SK-N-SH (cell line): Measurements from ENCODE around the gene RFNG. TPM values are rescaled to one million over a fixed set of nuclear protein-coding genes. Genes with fewer than 3 reads are reported as not detected.

Experiments used
- CTCF ChIA-PET: fragments of 300-600, 350-600 bp; formaldehyde crosslinking; extraction: SDS; loops from one replicate; lab custom pipeline; 2021; lab: Yijun Ruan, JAX
- POLR2A ChIA-PET: fragments of 350-600 bp; sonication (Branson Sonifier 250); formaldehyde crosslinking; extraction: SDS; loops from one replicate; lab custom pipeline; 2020; ENCODE audit warnings: antibody characterized with exemption, inconsistent platforms; lab: Yijun Ruan, JAX
- DNase-seq: peaks from one replicate; pipeline ENCODE4 v3.0.0; 2012
- H2AFZ ChIP-seq: fragments of 200-600 bp; sonication (generic); 2 replicates; pipeline ENCODE4 v1.8.1; 2016; ENCODE audit warnings: antibody characterized with exemption, mild to moderate bottlenecking, low read depth
- H3F3A ChIP-seq: fragments of 200-600 bp; sonication (generic); replicated peaks from 2 replicates; pipeline ENCODE3; 2016; ENCODE audit warnings: antibody characterized with exemption, mild to moderate bottlenecking; ENCODE audit not compliant: insufficient read depth
- H3K27ac ChIP-seq, 2 experiments: fragments of 200-500 bp in 1 of 2; fragments of 200-600 bp in 1 of 2; sonication (Bioruptor generic) in 1 of 2; sonication (generic), shearing (Covaris generic) in 1 of 2; 2 replicates each; pipeline versions ENCODE4 v1.5.1 to v1.6.1; 2014 to 2016; ENCODE audit warnings: low read depth in 2 of 2, inconsistent platforms in 1 of 2, low read length in 1 of 2, mild to moderate bottlenecking in 1 of 2, mixed read lengths in 1 of 2
- H3K27me3 ChIP-seq: fragments of 200-600 bp; sonication (generic), shearing (Covaris generic); 2 replicates; pipeline ENCODE4 v1.6.1; 2016; ENCODE audit warnings: mixed run types; ENCODE audit not compliant: insufficient read depth
- H3K36me3 ChIP-seq, 2 experiments: fragments of 200-500 bp in 1 of 2; fragments of 200-600 bp in 1 of 2; sonication (Bioruptor generic) in 1 of 2; sonication (generic) in 1 of 2; replicated peaks in 1 of 2; 2 replicates each; pipeline versions ENCODE3 to v1.5.1; 2014 to 2016; ENCODE audit warnings: low read length in 1 of 2, mild to moderate bottlenecking in 1 of 2; ENCODE audit not compliant: insufficient read depth in 2 of 2, control insufficient read depth in 1 of 2
- H3K4me1 ChIP-seq, 2 experiments: fragments of 200-500 bp in 1 of 2; fragments of 200-600 bp in 1 of 2; sonication (Bioruptor generic) in 1 of 2; sonication (generic), shearing (Covaris generic) in 1 of 2; 2 replicates each; pipeline versions ENCODE4 v1.5.1 to v1.6.1; 2014 to 2016; ENCODE audit warnings: low read depth in 1 of 2, low read length in 1 of 2, mixed run types in 1 of 2; ENCODE audit not compliant: insufficient read depth in 2 of 2, control insufficient read depth in 1 of 2
- H3K4me2 ChIP-seq: fragments of 200-600 bp; sonication (generic), shearing (Covaris generic); 2 replicates; pipeline ENCODE4 v1.6.1; 2017; ENCODE audit warnings: mixed run types
- H3K4me3 ChIP-seq, 2 experiments: fragments of 200-500 bp in 1 of 2; fragments of 200-600 bp in 1 of 2; sonication (Bioruptor generic) in 1 of 2; sonication (generic), shearing (Covaris generic) in 1 of 2; 2 replicates each; pipeline versions ENCODE4 v1.5.1 to v1.8.1; 2014 to 2016; ENCODE audit warnings: low read depth in 2 of 2, inconsistent platforms in 1 of 2, low read length in 1 of 2, mild to moderate bottlenecking in 1 of 2, mixed read lengths in 1 of 2, moderate library complexity in 1 of 2
- H3K79me2 ChIP-seq: fragments of 200-600 bp; sonication (generic); 2 replicates; pipeline ENCODE4 v1.8.1; 2017; ENCODE audit warnings: mild to moderate bottlenecking; ENCODE audit not compliant: insufficient read depth
- H3K9ac ChIP-seq: fragments of 200-600 bp; sonication (generic); 2 replicates; pipeline ENCODE4 v1.6.1; 2017; ENCODE audit warnings: mixed run types
- H3K9me2 ChIP-seq: fragments of 200-600 bp; sonication (generic); 2 replicates; pipeline ENCODE4 v1.6.1; 2017; ENCODE audit warnings: mixed run types
- H3K9me3 ChIP-seq: fragments of 200-600 bp; sonication (generic); 2 replicates; pipeline ENCODE4 v1.6.1; 2017; ENCODE audit warnings: mixed run types, mild to moderate bottlenecking, moderate library complexity
- H4K20me1 ChIP-seq: fragments of 200-600 bp; sonication (generic); 2 replicates; pipeline ENCODE4 v1.6.1; 2017; ENCODE audit warnings: mild to moderate bottlenecking, mixed run types; ENCODE audit not compliant: insufficient read depth
- CHD2 ChIP-seq: fragments of 150-350 bp; IDR thresholded peaks from 2 replicates; pipeline ENCODE4 v1.6.1; 2018; ENCODE audit warnings: low read length; ENCODE audit not compliant: partially characterized antibody
- ELF1 ChIP-seq: IDR thresholded peaks from 2 replicates; pipeline ENCODE4 v1.4.0; 2012
- EP300 ChIP-seq, 2 experiments: IDR thresholded peaks; 2 replicates each; pipeline versions ENCODE4 v1.4.0 to v1.6.1; 2012; ENCODE audit warnings: borderline replicate concordance in 1 of 2, low read depth in 1 of 2, low read length in 1 of 2
- EZH2phosphoT487 ChIP-seq: fragments of 200-600 bp; sonication (generic); IDR thresholded peaks from 2 replicates; pipeline ENCODE4 v1.6.1; 2017; ENCODE audit warnings: low read depth, mixed run types, mild to moderate bottlenecking, antibody characterized with exemption, moderate library complexity, borderline replicate concordance
- FOXJ3 ChIP-seq: sonication (generic); formaldehyde crosslinking; IDR thresholded peaks from 2 replicates; pipeline ENCODE4 v1.5.1; 2020; ENCODE audit warnings: mild to moderate bottlenecking, missing genetic modification reagents
- FOXM1 ChIP-seq: IDR thresholded peaks from 2 replicates; pipeline ENCODE4 v1.4.0; 2012; ENCODE audit warnings: low read depth, mild to moderate bottlenecking
- POLR2AphosphoS5 ChIP-seq: IDR thresholded peaks from 2 replicates; pipeline ENCODE4 v1.6.1; 2012; ENCODE audit warnings: low read depth, low read length
- RCOR1 ChIP-seq: fragments of 150-350 bp; IDR thresholded peaks from 2 replicates; pipeline ENCODE4 v1.6.1; 2017; ENCODE audit warnings: antibody characterized with exemption, low read length
- RFX5 ChIP-seq: IDR thresholded peaks from 2 replicates; pipeline ENCODE4 v1.6.1; 2012; ENCODE audit warnings: mild to moderate bottlenecking, improper control_type of control experiment, low read length
- RXRA ChIP-seq: IDR thresholded peaks from 2 replicates; pipeline ENCODE4 v1.4.0; 2012; ENCODE audit warnings: low read depth, mild to moderate bottlenecking, borderline replicate concordance
- SMC3 ChIP-seq: IDR thresholded peaks from 2 replicates; pipeline ENCODE4 v1.6.1; 2012; ENCODE audit warnings: low read depth, low read length, improper control_type of control experiment
- TEAD4 ChIP-seq: IDR thresholded peaks from 2 replicates; pipeline ENCODE4 v1.4.0; 2012; ENCODE audit warnings: mild to moderate bottlenecking, borderline replicate concordance; ENCODE audit not compliant: insufficient read depth
- YY1 ChIP-seq: IDR thresholded peaks from 2 replicates; pipeline ENCODE4 v1.4.0; 2012; ENCODE audit warnings: low read depth, mild to moderate bottlenecking
- WGBS: methylation state at CpG from one replicate; pipeline ENCODE4 v1.1.6; 2017; ENCODE audit warnings: low lambda C conversion rate; 5-methylcytosine and 5-hydroxymethylcytosine counted together
- polyA plus RNA-seq, 3 experiments: library from polyadenylated mRNA; depleted of rRNA; stranded (reverse); fragments of >200 nt; gene quantifications; 2 replicates each; pipeline ENCODE4 v1.2.3, GENCODE V29; 2012
- TF ChIP-seq, protein P1 (sequence below): fragments of 150-350 bp; IDR thresholded peaks from 2 replicates; pipeline ENCODE4 v1.6.1; 2017; ENCODE audit warnings: antibody characterized with exemption, low read length, low read depth, borderline replicate concordance
- TF ChIP-seq, protein P2 (sequence below): IDR thresholded peaks from 2 replicates; pipeline ENCODE4 v1.4.0; 2012; ENCODE audit warnings: low read depth, borderline replicate concordance
- TF ChIP-seq, protein P3 (sequence below): IDR thresholded peaks from 2 replicates; pipeline ENCODE4 v1.4.0; 2012; ENCODE audit warnings: low read depth, borderline replicate concordance
- TF ChIP-seq, protein P4 (sequence below): IDR thresholded peaks from 2 replicates; pipeline ENCODE4 v1.4.0; 2012; ENCODE audit warnings: low read depth

RFNG gene
- polyA plus RNA-seq, 1 of the 3 experiments (the other 2 are of a cell fraction): 68.6 TPM

DNA sequence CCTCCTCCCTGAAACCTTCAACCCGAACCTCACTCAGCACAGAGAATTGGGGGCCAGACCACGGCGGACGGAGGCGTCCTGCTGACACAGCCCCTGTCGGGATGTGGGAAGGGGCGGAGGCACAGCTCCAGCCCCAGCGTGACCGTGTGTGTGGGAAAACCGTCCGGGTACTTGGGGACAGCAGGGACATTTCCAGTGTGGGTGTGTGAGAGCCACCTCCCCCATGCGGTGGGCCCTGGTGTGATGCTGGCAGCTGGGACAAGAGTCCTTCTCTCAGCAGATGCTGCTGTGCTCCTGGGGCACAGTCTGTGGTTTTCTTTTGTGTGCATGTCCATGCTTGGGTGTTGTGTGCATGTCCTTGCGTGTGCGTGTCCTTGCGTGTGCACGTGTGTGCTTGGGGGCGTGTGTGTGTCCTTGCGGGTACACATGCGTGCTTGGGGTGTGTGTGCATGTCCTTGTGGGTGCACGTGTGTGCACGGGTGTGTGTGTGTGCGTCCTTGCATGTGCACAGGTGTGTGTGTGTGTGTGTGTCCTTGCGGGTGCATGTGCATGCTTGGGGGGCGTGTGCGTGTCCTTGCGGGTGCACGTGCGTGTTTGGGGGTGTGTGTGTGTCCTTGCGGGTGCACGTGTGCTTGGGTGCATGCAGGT is 45.8 kb downstream of the RFNG start:
- Histone ChIP-seq H3K4me2 (peak overlapping the region; percentile 75; the same call in 1 of the 2 replicates), H3K4me1 (peaks cover 16 to 44% of the 10 kb centered on the region in 2 experiments; a peak in 3 of 4 replicates), H3K27ac (peak overlapping the region in 1 of 2 experiments; percentile 90; a peak in 2 of 4 replicates), H2AFZ (no peak overlapping the region), H3K27me3 (no peaks in the 10 kb centered on the region), H3K4me3 (no peak overlapping the region), H3K9me3 (no peaks in the 10 kb centered on the region), H4K20me1 (no peaks in the 10 kb centered on the region), H3K79me2 (peaks cover 12% of the 10 kb centered on the region; the same call in 1 of the 2 replicates), H3K9me2 (no peaks in the 10 kb centered on the region), H3K9ac (no peak overlapping the region)
- ChIA-PET POLR2A (no interaction called here), CTCF (interaction anchor here (0.8 to 4.4 kb wide), 5 partner anchors 10 to 45 kb away, joined by 3 to 53 read pairs (median 6); partner anchors contain the start of gene NOTUM)
- DNase-seq: no peak
- TF ChIP-seq POLR2AphosphoS5 (no peak), TEAD4 (no peak), RXRA (no peak), EP300 (IDR thresholded peaks at IDR 0.05; ENCODE audit: borderline replicate concordance in 1 of 2, low read depth in 1 of 2, low read length in 1 of 2) (no peak), YY1 (no peak), RCOR1 (no peak), ELF1 (no peak)
- TF ChIP-seq, protein P1, sequence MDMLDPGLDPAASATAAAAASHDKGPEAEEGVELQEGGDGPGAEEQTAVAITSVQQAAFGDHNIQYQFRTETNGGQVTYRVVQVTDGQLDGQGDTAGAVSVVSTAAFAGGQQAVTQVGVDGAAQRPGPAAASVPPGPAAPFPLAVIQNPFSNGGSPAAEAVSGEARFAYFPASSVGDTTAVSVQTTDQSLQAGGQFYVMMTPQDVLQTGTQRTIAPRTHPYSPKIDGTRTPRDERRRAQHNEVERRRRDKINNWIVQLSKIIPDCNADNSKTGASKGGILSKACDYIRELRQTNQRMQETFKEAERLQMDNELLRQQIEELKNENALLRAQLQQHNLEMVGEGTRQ: no peak
- TF ChIP-seq, all 33 proteins: peak for 0
- WGBS: 89% methylated on average over 25 of the region's 30 CpGs
- Histone ChIP-seq H3F3A (peaks cover 28% of the 10 kb centered on the region), H3K36me3 (no peaks in the 10 kb centered on the region)

DNA sequence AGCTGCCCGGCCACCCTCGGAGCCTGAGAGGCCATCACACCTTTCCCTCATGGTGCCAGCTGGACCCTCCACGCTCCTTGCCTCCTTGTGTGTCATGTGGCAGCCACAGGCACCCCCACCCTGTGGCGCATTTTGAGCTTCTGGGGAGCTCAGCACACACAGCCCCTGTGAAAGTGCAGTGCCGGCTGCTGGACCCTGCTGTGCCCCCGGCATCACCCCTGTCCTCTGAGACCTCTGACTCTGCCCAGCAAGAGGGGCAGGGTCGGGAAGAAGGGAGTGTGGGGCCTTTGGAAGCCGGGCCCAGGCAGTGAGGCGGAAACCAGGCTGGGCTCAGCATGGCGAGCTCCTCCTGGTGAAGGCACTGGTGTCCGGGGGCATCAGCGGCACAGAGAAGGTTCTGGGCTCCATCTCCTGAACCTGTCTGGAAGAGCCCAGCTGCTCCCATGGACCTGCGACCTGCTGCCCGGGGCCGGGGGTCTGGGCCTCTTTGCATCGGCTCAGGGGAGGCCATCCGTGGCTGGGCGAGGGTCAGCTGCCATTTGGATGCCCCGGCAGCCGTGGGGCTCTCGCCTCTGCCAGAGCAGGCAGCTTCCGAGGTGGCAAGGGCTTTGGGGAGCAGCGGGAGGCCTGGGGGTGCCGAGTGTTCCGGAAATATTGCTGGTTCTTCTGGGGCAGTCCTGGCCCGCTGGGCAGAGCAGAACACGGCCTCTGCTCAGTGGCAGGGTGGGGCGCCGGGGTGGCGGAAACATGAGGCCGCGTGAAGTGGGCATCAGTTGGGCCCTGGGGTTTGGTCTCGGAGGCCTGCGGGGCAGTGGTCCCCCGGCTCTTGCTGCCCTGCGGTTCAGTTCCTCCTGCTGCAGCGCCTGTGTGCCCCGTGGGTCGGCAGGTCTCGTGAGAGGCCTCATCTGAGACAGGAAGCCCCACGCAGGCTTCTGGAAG is 46.8 kb downstream of the RFNG start:
- peak overlapping the region; percentile 75 for H3K4me2 ChIP-seq
- no peaks in the 10 kb centered on the region for H3K36me3 ChIP-seq
- DNase-seq: no peak
- H2AFZ ChIP-seq: no peak overlapping the region
- peak overlapping the region; percentile 41 to 90; a peak in 3 of 4 replicates for H3K27ac ChIP-seq
- H3K27me3 ChIP-seq: no peaks in the 10 kb centered on the region
- H3F3A ChIP-seq: peaks cover 28% of the 10 kb centered on the region
- WGBS: 92% methylated on average over 22 of the region's 41 CpGs
- H3K4me3 ChIP-seq: no peak overlapping the region
- ChIA-PET POLR2A (no interaction called here), CTCF (interaction anchor here (1.0 to 4.4 kb wide), 6 partner anchors 9 to 44 kb away, joined by 3 to 53 read pairs (median 6); partner anchors contain the start of gene NOTUM)
- peaks cover 12% of the 10 kb centered on the region for H3K79me2 ChIP-seq
- no peaks in the 10 kb centered on the region for H4K20me1 ChIP-seq
- no peaks in the 10 kb centered on the region for H3K9me3 ChIP-seq
- no peaks in the 10 kb centered on the region for H3K9me2 ChIP-seq
- peak overlapping the region; percentile 72 for H3K9ac ChIP-seq
- peaks cover 16 to 44% of the 10 kb centered on the region in 2 experiments; a peak in 3 of 4 replicates for H3K4me1 ChIP-seq
- no peak for TF ChIP-seq RXRA
- TF ChIP-seq FOXM1: no peak
- TF ChIP-seq EP300 (IDR thresholded peaks at IDR 0.05; ENCODE audit: borderline replicate concordance in 1 of 2, low read depth in 1 of 2, low read length in 1 of 2): no peak
- TF ChIP-seq, protein P2, sequence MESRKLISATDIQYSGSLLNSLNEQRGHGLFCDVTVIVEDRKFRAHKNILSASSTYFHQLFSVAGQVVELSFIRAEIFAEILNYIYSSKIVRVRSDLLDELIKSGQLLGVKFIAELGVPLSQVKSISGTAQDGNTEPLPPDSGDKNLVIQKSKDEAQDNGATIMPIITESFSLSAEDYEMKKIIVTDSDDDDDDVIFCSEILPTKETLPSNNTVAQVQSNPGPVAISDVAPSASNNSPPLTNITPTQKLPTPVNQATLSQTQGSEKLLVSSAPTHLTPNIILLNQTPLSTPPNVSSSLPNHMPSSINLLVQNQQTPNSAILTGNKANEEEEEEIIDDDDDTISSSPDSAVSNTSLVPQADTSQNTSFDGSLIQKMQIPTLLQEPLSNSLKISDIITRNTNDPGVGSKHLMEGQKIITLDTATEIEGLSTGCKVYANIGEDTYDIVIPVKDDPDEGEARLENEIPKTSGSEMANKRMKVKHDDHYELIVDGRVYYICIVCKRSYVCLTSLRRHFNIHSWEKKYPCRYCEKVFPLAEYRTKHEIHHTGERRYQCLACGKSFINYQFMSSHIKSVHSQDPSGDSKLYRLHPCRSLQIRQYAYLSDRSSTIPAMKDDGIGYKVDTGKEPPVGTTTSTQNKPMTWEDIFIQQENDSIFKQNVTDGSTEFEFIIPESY: no peak
- TF ChIP-seq RFX5: no peak
- TF ChIP-seq CHD2: no peak
- no peak for TF ChIP-seq SMC3
- no peak for TF ChIP-seq EZH2phosphoT487
- TF ChIP-seq, protein P3, sequence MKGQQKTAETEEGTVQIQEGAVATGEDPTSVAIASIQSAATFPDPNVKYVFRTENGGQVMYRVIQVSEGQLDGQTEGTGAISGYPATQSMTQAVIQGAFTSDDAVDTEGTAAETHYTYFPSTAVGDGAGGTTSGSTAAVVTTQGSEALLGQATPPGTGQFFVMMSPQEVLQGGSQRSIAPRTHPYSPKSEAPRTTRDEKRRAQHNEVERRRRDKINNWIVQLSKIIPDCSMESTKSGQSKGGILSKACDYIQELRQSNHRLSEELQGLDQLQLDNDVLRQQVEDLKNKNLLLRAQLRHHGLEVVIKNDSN: no peak
- TF ChIP-seq, protein P4, sequence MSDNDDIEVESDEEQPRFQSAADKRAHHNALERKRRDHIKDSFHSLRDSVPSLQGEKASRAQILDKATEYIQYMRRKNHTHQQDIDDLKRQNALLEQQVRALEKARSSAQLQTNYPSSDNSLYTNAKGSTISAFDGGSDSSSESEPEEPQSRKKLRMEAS: no peak
- TF ChIP-seq FOXJ3 (CRISPR knock-in tag): no peak
- no peak for TF ChIP-seq POLR2AphosphoS5
- TF ChIP-seq, protein P1: no peak
